C4-2B (cell line): ENCODE results near the gene ANKRD34A.

Source experiments
- H3K27ac ChIP-seq: fragments of 450-650 bp; 2 replicates; pipeline ENCODE4 v1.5.1; 2017
- ZFX ChIP-seq: fragments of 450-650 bp; IDR thresholded peaks from 2 replicates; pipeline ENCODE4 v1.6.1; 2017
- TF ChIP-seq, protein P1 (sequence below): fragments of 450-650 bp; conservative IDR thresholded peaks from 2 replicates; pipeline ENCODE4 v1.5.1; 2017; ENCODE audit warnings: mild to moderate bottlenecking

The ANKRD34A gene

DNA sequence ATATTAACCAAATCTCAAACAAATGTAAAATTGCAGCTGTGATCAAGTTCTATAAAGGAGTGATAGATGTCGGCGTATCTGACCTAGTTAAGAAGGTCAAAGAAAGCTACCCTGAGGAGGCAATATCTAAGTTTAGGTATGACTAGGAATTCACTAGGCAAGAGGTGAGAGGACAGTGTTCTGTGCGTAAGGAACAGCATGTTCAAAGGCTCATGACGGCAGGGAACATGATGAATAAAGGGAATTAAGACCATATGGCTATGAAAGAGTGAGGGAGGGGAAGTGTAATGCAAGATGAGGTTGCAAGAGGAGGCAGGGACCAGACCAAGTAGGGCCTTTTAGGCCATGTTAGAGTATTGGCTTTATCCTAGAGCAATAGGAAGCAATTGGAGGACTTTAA is 15.2 kb downstream of the ANKRD34A start:
- TF ChIP-seq, protein P1, sequence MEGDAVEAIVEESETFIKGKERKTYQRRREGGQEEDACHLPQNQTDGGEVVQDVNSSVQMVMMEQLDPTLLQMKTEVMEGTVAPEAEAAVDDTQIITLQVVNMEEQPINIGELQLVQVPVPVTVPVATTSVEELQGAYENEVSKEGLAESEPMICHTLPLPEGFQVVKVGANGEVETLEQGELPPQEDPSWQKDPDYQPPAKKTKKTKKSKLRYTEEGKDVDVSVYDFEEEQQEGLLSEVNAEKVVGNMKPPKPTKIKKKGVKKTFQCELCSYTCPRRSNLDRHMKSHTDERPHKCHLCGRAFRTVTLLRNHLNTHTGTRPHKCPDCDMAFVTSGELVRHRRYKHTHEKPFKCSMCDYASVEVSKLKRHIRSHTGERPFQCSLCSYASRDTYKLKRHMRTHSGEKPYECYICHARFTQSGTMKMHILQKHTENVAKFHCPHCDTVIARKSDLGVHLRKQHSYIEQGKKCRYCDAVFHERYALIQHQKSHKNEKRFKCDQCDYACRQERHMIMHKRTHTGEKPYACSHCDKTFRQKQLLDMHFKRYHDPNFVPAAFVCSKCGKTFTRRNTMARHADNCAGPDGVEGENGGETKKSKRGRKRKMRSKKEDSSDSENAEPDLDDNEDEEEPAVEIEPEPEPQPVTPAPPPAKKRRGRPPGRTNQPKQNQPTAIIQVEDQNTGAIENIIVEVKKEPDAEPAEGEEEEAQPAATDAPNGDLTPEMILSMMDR = no peak
- no peak for TF ChIP-seq ZFX

DNA sequence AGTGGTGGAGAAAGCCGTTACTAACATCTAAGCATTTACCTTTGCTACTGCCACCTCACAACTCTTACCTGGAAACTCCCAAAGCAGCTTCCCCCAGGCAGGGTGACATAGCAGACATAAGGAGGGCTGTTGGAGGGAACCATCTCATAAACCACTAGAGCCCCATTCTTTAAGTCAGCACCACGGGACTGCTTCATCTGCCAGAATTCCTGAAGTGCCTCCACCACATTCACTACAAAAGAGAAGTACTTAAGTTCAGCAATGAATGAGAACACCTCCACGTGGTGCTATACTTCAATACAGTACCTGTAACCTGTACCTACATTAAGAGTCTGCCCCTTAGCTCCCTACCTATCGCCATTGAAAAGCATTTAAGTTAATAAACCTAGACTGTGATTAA is 16.8 kb downstream of the ANKRD34A start:
- H3K27ac ChIP-seq = no peak overlapping the region

More for the DNA sequence above, 15.2 kb downstream of the ANKRD34A start:
- H3K27ac ChIP-seq = no peak overlapping the region

DNA sequence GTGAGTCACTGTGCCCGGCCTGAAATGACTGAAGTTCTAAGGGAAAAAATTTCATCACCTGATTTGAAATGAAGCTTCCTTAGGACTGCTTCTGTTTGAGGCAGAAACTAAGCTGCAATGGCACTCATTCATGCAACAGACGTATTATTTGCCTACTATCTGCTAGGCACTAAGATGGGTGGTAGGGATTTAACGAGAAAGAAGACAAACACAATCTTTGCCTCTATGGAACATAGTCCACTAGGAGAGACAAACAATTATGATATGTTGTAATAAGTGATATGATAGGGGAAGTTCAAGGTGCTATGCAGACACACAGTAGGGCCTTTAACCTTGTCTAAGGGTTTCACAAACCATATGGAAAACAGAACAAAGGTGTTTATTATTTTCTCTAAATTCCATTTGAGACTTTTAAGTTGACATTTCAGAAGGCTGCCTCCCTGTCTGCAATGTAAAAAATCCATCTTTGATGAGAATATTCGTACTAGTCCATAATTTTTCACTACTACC is 17.8 kb downstream of the ANKRD34A start:
- TF ChIP-seq, protein P1 = no peak
- no peak for TF ChIP-seq ZFX
- H3K27ac ChIP-seq = no peak overlapping the region

More for the DNA sequence above, 16.8 kb downstream of the ANKRD34A start:
- TF ChIP-seq ZFX = no peak
- TF ChIP-seq, protein P1 = no peak

DNA sequence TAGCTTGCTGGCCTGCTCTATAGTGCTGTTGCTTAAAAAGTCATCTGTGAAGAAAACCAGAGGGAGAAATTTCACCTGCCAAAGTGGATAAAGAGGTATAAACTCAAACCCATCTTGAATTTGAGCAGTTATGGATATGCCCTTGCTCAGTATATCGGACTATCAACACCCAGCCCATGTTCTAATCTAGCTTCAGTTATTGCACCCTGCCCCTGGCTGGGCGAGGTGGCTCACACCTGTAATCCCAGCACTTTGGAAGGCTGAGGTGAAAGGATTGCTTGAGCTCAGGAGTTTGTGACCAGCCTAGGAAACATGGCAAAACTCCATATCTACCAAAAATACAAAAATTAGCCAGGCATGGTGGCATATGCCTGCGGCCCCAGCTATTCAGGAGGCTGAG is 19.8 kb downstream of the ANKRD34A start:
- TF ChIP-seq, protein P1 = no peak
- no peak for TF ChIP-seq ZFX
- no peak overlapping the region for H3K27ac ChIP-seq

DNA sequence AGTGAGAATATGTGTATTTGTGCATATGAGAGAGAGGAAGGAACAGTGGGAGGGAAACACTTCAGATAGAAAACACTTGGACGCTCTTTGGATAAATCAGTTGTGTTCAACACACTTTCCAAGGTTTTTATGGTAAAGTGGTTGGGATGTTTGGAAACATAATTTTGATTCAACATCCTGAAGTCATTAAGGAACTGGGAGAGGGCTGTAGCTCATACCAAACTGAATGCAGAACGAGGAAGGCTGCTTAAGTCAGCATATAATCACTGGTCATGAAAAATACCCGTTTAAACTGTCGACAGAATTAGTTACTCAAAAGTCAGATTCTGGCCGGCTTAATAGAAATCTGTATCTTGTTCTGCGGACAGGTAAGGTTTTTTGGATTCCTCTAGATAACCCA is 21.5 kb downstream of the ANKRD34A start:
- H3K27ac ChIP-seq = no peak overlapping the region
- TF ChIP-seq, protein P1 = no peak
- no peak for TF ChIP-seq ZFX

DNA sequence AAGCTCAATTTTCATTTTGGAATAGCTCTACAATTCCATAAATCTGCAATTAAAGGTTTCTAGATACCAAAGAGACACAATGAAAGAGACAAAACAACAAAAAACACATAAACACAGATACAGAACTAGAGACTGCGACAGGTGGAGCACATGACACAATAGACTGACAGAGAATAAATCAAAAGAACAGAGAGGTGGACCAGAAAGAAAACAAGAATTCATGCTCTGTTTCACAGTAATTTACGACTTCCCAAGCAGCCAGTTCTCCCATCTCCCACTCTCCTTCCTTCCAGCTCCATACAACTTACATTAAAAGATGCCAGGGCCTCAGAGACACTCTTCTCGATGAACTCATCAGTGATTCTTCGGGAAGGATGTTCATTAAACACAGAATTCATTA is 22.0 kb downstream of the ANKRD34A start:
- H3K27ac ChIP-seq = no peak overlapping the region
- TF ChIP-seq ZFX = no peak
- TF ChIP-seq, protein P1 = no peak

DNA sequence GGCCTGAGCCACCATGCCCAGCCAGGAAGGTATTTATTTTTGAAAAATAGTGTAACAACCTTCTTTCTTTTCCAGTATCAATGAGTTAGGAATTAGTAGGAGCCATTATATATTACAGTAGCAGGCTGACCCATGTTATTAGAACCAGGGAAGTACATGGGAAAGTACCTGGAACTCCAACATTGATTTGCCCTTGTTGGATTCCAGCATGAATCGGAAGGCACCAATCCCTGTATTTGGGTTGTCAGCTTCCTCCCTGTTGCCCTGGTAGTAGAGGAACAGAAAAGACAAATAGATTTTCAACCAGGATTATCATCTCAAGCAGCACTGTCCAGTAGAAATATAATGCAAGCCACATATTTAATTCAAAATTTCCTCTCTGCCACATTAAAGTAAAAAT is 26.9 kb downstream of the ANKRD34A start:
- no peak for TF ChIP-seq ZFX
- H3K27ac ChIP-seq = no peak overlapping the region

DNA sequence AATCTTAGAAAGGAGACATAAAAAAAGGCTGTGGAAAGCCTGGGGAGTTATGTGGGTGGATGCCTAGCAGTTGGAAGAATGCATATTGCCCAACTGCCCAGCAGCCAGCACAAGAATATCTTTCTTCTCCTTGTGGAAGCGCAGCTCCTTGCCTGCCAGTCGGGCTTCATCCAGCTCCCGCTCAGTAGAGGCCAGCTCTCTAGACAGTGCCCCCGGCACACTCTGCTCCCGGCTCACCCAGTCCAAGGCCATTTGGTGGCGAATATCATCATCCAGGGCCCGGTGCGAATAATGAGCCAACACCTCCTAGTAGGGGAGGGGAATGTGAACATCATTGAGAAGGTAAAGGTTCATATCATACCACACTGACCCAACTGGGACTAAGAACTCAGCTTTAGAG is 28.1 kb downstream of the ANKRD34A start:
- H3K27ac ChIP-seq = no peak overlapping the region
- TF ChIP-seq, protein P1 = no peak
- no peak for TF ChIP-seq ZFX
